OCI-LY7 (cell line): ENCODE measurements around the gene RCBTB2.

Source experiments
- EZH2phosphoT487 ChIP-seq: fragments of 200-600 bp; sonication (generic); IDR thresholded peaks from 2 replicates; pipeline ENCODE4 v1.6.1; 2018; ENCODE audit warnings: low read depth, borderline replicate concordance, mild to moderate bottlenecking, mixed run types, antibody characterized with exemption, low read length, moderate library complexity, mixed read lengths
- TF ChIP-seq, protein P1 (sequence below): fragments of 200-600 bp; sonication (generic); conservative IDR thresholded peaks from 2 replicates; pipeline ENCODE4 v1.5.1; 2014; ENCODE audit warnings: mild to moderate bottlenecking, antibody characterized with exemption, low read length, moderate library complexity, mixed read lengths

DNA sequence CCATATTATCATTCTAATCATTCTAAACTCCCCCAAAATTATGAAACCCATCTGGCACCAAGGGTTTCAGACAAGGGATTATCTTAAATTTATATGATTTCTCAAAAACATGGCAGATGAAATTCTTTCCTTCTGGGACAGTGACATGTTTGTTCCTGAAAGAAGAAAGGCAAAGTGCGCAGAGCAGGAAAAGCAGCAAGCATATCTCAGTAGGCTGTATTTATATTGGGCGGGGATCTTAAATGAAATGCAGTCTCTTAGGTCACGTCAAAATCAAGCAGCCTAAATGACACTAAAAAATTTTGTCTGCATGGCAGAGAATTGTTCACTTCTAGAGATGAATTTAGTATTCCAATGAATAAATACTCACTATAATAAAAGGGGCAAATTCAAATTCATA, 49.3 kb downstream of the RCBTB2 start:
- TF ChIP-seq, protein P1, sequence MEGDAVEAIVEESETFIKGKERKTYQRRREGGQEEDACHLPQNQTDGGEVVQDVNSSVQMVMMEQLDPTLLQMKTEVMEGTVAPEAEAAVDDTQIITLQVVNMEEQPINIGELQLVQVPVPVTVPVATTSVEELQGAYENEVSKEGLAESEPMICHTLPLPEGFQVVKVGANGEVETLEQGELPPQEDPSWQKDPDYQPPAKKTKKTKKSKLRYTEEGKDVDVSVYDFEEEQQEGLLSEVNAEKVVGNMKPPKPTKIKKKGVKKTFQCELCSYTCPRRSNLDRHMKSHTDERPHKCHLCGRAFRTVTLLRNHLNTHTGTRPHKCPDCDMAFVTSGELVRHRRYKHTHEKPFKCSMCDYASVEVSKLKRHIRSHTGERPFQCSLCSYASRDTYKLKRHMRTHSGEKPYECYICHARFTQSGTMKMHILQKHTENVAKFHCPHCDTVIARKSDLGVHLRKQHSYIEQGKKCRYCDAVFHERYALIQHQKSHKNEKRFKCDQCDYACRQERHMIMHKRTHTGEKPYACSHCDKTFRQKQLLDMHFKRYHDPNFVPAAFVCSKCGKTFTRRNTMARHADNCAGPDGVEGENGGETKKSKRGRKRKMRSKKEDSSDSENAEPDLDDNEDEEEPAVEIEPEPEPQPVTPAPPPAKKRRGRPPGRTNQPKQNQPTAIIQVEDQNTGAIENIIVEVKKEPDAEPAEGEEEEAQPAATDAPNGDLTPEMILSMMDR: no peak
- no peak for TF ChIP-seq EZH2phosphoT487
